SK-N-SH (cell line): ENCODE data around the gene C6orf136. TPM values are rescaled to one million over a fixed set of nuclear protein-coding genes. Genes with fewer than 3 reads are reported as not detected.

Experiments
- CTCF ChIA-PET: fragments of 300-600, 350-600 bp; formaldehyde crosslinking; extraction: SDS; loops from one replicate; lab custom pipeline; 2021; lab: Yijun Ruan, JAX
- POLR2A ChIA-PET: fragments of 350-600 bp; sonication (Branson Sonifier 250); formaldehyde crosslinking; extraction: SDS; loops from one replicate; lab custom pipeline; 2020; ENCODE audit warnings: antibody characterized with exemption, inconsistent platforms; lab: Yijun Ruan, JAX
- DNase-seq: peaks from one replicate; pipeline ENCODE4 v3.0.0; 2012
- H2AFZ ChIP-seq: fragments of 200-600 bp; sonication (generic); 2 replicates; pipeline ENCODE4 v1.8.1; 2016; ENCODE audit warnings: antibody characterized with exemption, mild to moderate bottlenecking, low read depth
- H3F3A ChIP-seq: fragments of 200-600 bp; sonication (generic); replicated peaks from 2 replicates; pipeline ENCODE3; 2016; ENCODE audit warnings: antibody characterized with exemption, mild to moderate bottlenecking; ENCODE audit not compliant: insufficient read depth
- H3K27ac ChIP-seq, 2 experiments: fragments of 200-500 bp in 1 of 2; fragments of 200-600 bp in 1 of 2; sonication (Bioruptor generic) in 1 of 2; sonication (generic), shearing (Covaris generic) in 1 of 2; 2 replicates each; pipeline versions ENCODE4 v1.5.1 to v1.6.1; 2014 to 2016; ENCODE audit warnings: low read depth in 2 of 2, inconsistent platforms in 1 of 2, low read length in 1 of 2, mild to moderate bottlenecking in 1 of 2, mixed read lengths in 1 of 2
- H3K27me3 ChIP-seq: fragments of 200-600 bp; sonication (generic), shearing (Covaris generic); 2 replicates; pipeline ENCODE4 v1.6.1; 2016; ENCODE audit warnings: mixed run types; ENCODE audit not compliant: insufficient read depth
- H3K36me3 ChIP-seq, 2 experiments: fragments of 200-500 bp in 1 of 2; fragments of 200-600 bp in 1 of 2; sonication (Bioruptor generic) in 1 of 2; sonication (generic) in 1 of 2; replicated peaks in 1 of 2; 2 replicates each; pipeline versions ENCODE3 to v1.5.1; 2014 to 2016; ENCODE audit warnings: low read length in 1 of 2, mild to moderate bottlenecking in 1 of 2; ENCODE audit not compliant: insufficient read depth in 2 of 2, control insufficient read depth in 1 of 2
- H3K4me1 ChIP-seq, 2 experiments: fragments of 200-500 bp in 1 of 2; fragments of 200-600 bp in 1 of 2; sonication (Bioruptor generic) in 1 of 2; sonication (generic), shearing (Covaris generic) in 1 of 2; 2 replicates each; pipeline versions ENCODE4 v1.5.1 to v1.6.1; 2014 to 2016; ENCODE audit warnings: low read depth in 1 of 2, low read length in 1 of 2, mixed run types in 1 of 2; ENCODE audit not compliant: insufficient read depth in 2 of 2, control insufficient read depth in 1 of 2
- H3K4me2 ChIP-seq: fragments of 200-600 bp; sonication (generic), shearing (Covaris generic); 2 replicates; pipeline ENCODE4 v1.6.1; 2017; ENCODE audit warnings: mixed run types
- H3K4me3 ChIP-seq, 2 experiments: fragments of 200-500 bp in 1 of 2; fragments of 200-600 bp in 1 of 2; sonication (Bioruptor generic) in 1 of 2; sonication (generic), shearing (Covaris generic) in 1 of 2; 2 replicates each; pipeline versions ENCODE4 v1.5.1 to v1.8.1; 2014 to 2016; ENCODE audit warnings: low read depth in 2 of 2, inconsistent platforms in 1 of 2, low read length in 1 of 2, mild to moderate bottlenecking in 1 of 2, mixed read lengths in 1 of 2, moderate library complexity in 1 of 2
- H3K79me2 ChIP-seq: fragments of 200-600 bp; sonication (generic); 2 replicates; pipeline ENCODE4 v1.8.1; 2017; ENCODE audit warnings: mild to moderate bottlenecking; ENCODE audit not compliant: insufficient read depth
- H3K9ac ChIP-seq: fragments of 200-600 bp; sonication (generic); 2 replicates; pipeline ENCODE4 v1.6.1; 2017; ENCODE audit warnings: mixed run types
- H3K9me2 ChIP-seq: fragments of 200-600 bp; sonication (generic); 2 replicates; pipeline ENCODE4 v1.6.1; 2017; ENCODE audit warnings: mixed run types
- H3K9me3 ChIP-seq: fragments of 200-600 bp; sonication (generic); 2 replicates; pipeline ENCODE4 v1.6.1; 2017; ENCODE audit warnings: mixed run types, mild to moderate bottlenecking, moderate library complexity
- H4K20me1 ChIP-seq: fragments of 200-600 bp; sonication (generic); 2 replicates; pipeline ENCODE4 v1.6.1; 2017; ENCODE audit warnings: mild to moderate bottlenecking, mixed run types; ENCODE audit not compliant: insufficient read depth
- CHD2 ChIP-seq: fragments of 150-350 bp; IDR thresholded peaks from 2 replicates; pipeline ENCODE4 v1.6.1; 2018; ENCODE audit warnings: low read length; ENCODE audit not compliant: partially characterized antibody
- CTCF ChIP-seq: fragments of 200-600 bp; sonication (generic); IDR thresholded peaks from 2 replicates; pipeline ENCODE4 v1.6.1; 2017; ENCODE audit warnings: antibody characterized with exemption, mild to moderate bottlenecking, moderate library complexity
- EP300 ChIP-seq, 2 experiments: IDR thresholded peaks; 2 replicates each; pipeline versions ENCODE4 v1.4.0 to v1.6.1; 2012; ENCODE audit warnings: borderline replicate concordance in 1 of 2, low read depth in 1 of 2, low read length in 1 of 2
- MAX ChIP-seq: IDR thresholded peaks from 2 replicates; pipeline ENCODE4 v1.4.0; 2012; ENCODE audit warnings: low read depth
- MEF2A ChIP-seq: IDR thresholded peaks from 2 replicates; pipeline ENCODE4 v1.4.0; 2012; ENCODE audit warnings: low read depth, borderline replicate concordance
- MXI1 ChIP-seq: IDR thresholded peaks from 2 replicates; pipeline ENCODE4 v1.6.1; 2012; ENCODE audit warnings: mild to moderate bottlenecking, low read depth, low read length, improper control_type of control experiment
- NRF1 ChIP-seq: IDR thresholded peaks from 2 replicates; pipeline ENCODE4 v1.6.1; 2012; ENCODE audit warnings: low read depth, mild to moderate bottlenecking, low read length
- RAD21 ChIP-seq: IDR thresholded peaks from 2 replicates; pipeline ENCODE4 v1.6.1; 2012; ENCODE audit warnings: mild to moderate bottlenecking, low read length
- RFX5 ChIP-seq: IDR thresholded peaks from 2 replicates; pipeline ENCODE4 v1.6.1; 2012; ENCODE audit warnings: mild to moderate bottlenecking, improper control_type of control experiment, low read length
- RXRA ChIP-seq: IDR thresholded peaks from 2 replicates; pipeline ENCODE4 v1.4.0; 2012; ENCODE audit warnings: low read depth, mild to moderate bottlenecking, borderline replicate concordance
- TCF12 ChIP-seq: IDR thresholded peaks from 2 replicates; pipeline ENCODE4 v1.4.0; 2012
- YY1 ChIP-seq: IDR thresholded peaks from 2 replicates; pipeline ENCODE4 v1.4.0; 2012; ENCODE audit warnings: low read depth, mild to moderate bottlenecking
- ZBTB33 ChIP-seq: IDR thresholded peaks from 2 replicates; pipeline ENCODE4 v1.4.0; 2012; ENCODE audit warnings: low read depth, borderline replicate concordance
- WGBS: methylation state at CpG from one replicate; pipeline ENCODE4 v1.1.6; 2017; ENCODE audit warnings: low lambda C conversion rate; 5-methylcytosine and 5-hydroxymethylcytosine counted together
- polyA plus RNA-seq, 3 experiments: library from polyadenylated mRNA; depleted of rRNA; stranded (reverse); fragments of >200 nt; gene quantifications; 2 replicates each; pipeline ENCODE4 v1.2.3, GENCODE V29; 2012

Gene C6orf136
- polyA plus RNA-seq, 1 of the 3 experiments (the other 2 are of a cell fraction) = 14.3 TPM

- no peak for DNase-seq
- H2AFZ ChIP-seq = no peak overlapping the region
- no peaks in the 10 kb centered on the region for H3K9me3 ChIP-seq
Observed at GRCh38 chr6:30696432-30696831, 49.5 kb downstream of the C6orf136 start.

More at GRCh38 chr6:30696432-30696831, 49.5 kb downstream of the C6orf136 start:
- Histone ChIP-seq H3K27me3 (no peaks in the 10 kb centered on the region), H3F3A (peaks cover 2% of the 10 kb centered on the region), H4K20me1 (no peaks in the 10 kb centered on the region), H3K4me1 (peaks cover 0 to 2% of the 10 kb centered on the region in 2 experiments; a peak in 1 of 4 replicates), H3K4me2 (no peak overlapping the region), H3K36me3 (peaks cover 2 to 14% of the 10 kb centered on the region in 2 experiments), H3K9me2 (no peaks in the 10 kb centered on the region), H3K27ac (no peak overlapping the region), H3K9ac (no peak overlapping the region), H3K4me3 (no peak overlapping the region), H3K79me2 (no peaks in the 10 kb centered on the region)
- TF ChIP-seq CHD2 = no peak
- TF ChIP-seq RFX5 = no peak
- TF ChIP-seq MAX = no peak
- TF ChIP-seq ZBTB33 = no peak
- no peak for TF ChIP-seq CTCF
- TF ChIP-seq MXI1 = no peak
- TF ChIP-seq YY1 = no peak
- no peak for TF ChIP-seq NRF1
- no peak for TF ChIP-seq RAD21
- no peak for TF ChIP-seq EP300 (IDR thresholded peaks at IDR 0.05; ENCODE audit: borderline replicate concordance in 1 of 2, low read depth in 1 of 2, low read length in 1 of 2)
- TF ChIP-seq TCF12 = no peak
- no peak for TF ChIP-seq MEF2A
- TF ChIP-seq RXRA = no peak
- POLR2A ChIA-PET = no interaction called here
- WGBS = 95% methylated on average over 5 of the region's 5 CpGs
- CTCF ChIA-PET = interaction anchor here (1.4 to 29.8 kb wide), 2 partner anchors 17 to 26 kb away, joined by 5 to 838 read pairs; partner anchors contain the start of genes FLOT1, MDC1 and TUBB
